Measurements from ENCODE around the gene CPT2. TPM values are rescaled to one million over a fixed set of nuclear protein-coding genes. Genes with fewer than 3 reads are reported as not detected.

CPT2 gene
- total RNA-seq, 4 donors from 2014 or later, result 11.4 to 19.1 (median 16.0) TPM

GRCh38 chr1:53219711-53220110 is 23.1 kb downstream of the CPT2 start:
- intact Hi-C loops (cut with DNase I), result no loop called here
- peaks cover 8 to 41% (median 36%) of the 10 kb centered on the region in 4 donors for H3K36me3 ChIP-seq
- peaks cover 15 to 28% (median 19%) of the 10 kb centered on the region in 4 donors for H3K4me1 ChIP-seq
- WGBS, result 26% methylated on average over 8 of the region's 8 CpGs
- TF ChIP-seq POLR2AphosphoS5 (IDR thresholded peaks at IDR 0.05), result no peak
- TF ChIP-seq POLR2A (IDR thresholded peaks at IDR 0.05; ENCODE audit: low read depth), result no peak
- no peak for TF ChIP-seq CTCF (IDR thresholded peaks at IDR 0.05)
- no peak for TF ChIP-seq EP300 (IDR thresholded peaks at IDR 0.05)
- H3K4me3 ChIP-seq, result peak overlapping the region; percentile 71 to 98 (median 84)
- peak overlapping the region; percentile 93 to 98 (median 98) for H3K27ac ChIP-seq (replicated peaks in 1 of 4)
- no peaks in the 10 kb centered on the region for H3K27me3 ChIP-seq
- no peak for DNase-seq (ENCODE audit: extremely low spot score)
- no peaks in the 10 kb centered on the region for H3K9me3 ChIP-seq

DNA sequence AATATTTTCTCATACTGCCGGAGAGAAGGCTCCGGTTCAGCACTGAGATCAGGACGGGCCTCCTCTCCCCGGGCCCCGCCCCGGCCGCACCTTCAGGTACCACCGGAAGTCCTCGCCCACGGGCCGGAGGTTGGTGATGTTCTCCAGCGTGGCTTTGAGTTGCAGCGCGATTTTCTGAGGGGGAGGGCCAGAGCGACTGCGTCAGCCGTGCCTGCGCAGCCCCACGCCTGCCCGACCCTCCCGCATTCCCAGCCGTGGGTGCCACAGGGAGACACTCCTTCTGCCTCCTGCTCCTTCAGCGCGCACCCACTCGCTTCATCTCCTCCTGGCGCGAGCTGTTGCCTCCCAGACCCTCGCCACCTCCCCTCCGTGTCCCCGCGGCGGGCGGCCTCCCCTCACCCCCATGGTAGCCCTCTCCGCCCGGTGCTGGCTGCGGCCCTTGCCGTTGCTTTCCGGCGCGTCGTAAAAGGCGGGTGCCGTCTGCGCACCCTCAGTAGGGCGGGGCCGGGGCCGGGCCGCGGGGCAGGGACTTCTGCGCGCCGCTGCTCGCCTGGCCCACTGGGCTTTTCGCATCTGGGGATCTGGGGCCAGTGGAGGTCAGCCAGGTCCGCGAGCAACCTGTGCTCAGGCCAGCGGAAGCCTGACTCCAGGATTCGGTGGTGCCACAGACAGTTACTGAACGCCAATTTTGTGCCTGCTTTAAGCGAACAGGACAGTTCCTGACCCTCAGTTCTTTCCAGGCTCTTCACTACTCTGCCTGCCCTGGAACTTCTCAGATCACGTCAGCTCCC is 23.7 kb downstream of the CPT2 start, which contains the start of gene CZIB:
Gene CZIB, minus strand, starts transcription at position 464 of the 791 bp plus-strand sequence. Its CDS starts 59 bp downstream, at position 405.
- H3K9me3 ChIP-seq, result no peaks in the 10 kb centered on the region
- H3K36me3 ChIP-seq, result peaks cover 3 to 35% (median 30%) of the 10 kb centered on the region in 4 donors
- intact Hi-C loops (cut with DNase I), result no loop called here
- H3K4me3 ChIP-seq, result peak within 1 kb of the TSS; percentile 71 to 98 (median 84)
- 0% methylated on average over 29 of the region's 61 CpGs for WGBS
- TF ChIP-seq EP300 (IDR thresholded peaks at IDR 0.05) (no peak), POLR2AphosphoS5 (IDR thresholded peaks at IDR 0.05) (peak; percentile 96 to 98), POLR2A (IDR thresholded peaks at IDR 0.05; ENCODE audit: low read depth) (peak; percentile 91)
- DNase-seq (ENCODE audit: extremely low spot score), result peak; percentile 96
- peaks cover 15 to 28% (median 19%) of the 10 kb centered on the region in 4 donors for H3K4me1 ChIP-seq
- H3K27ac ChIP-seq (replicated peaks in 1 of 4), result peak within 1 kb of the TSS; percentile 93 to 98 (median 98)
- H3K27me3 ChIP-seq, result no peaks in the 10 kb centered on the region

DNA sequence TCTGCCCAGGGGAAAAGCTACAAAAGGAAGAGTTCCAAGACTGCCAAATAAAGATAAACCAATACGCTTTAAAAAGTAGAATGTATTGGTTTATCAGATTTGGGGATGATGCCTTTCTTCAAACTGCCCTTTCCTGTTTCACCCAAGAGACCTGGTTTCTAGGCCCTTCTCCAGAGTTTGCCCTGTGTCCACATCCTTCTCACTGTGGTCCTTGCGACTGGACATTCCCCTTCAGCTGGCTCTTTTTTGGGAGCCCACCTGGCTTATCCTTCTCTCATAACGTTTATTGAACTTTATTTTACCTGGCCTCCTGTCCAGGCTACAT is 24.3 kb downstream of the CPT2 start:
- H3K4me1 ChIP-seq, result peaks cover 15 to 28% (median 19%) of the 10 kb centered on the region in 4 donors
- TF ChIP-seq POLR2AphosphoS5 (IDR thresholded peaks at IDR 0.05), result no peak
- no peak for TF ChIP-seq EP300 (IDR thresholded peaks at IDR 0.05)
- TF ChIP-seq CTCF (IDR thresholded peaks at IDR 0.05), result no peak
- no peak for TF ChIP-seq POLR2A (IDR thresholded peaks at IDR 0.05; ENCODE audit: low read depth)
- peaks cover under 1 to 33% (median 25%) of the 10 kb centered on the region in 4 donors for H3K36me3 ChIP-seq
- intact Hi-C loops (cut with DNase I), result no loop called here
- no peak for DNase-seq (ENCODE audit: extremely low spot score)
- no peaks in the 10 kb centered on the region for H3K27me3 ChIP-seq
- no peaks in the 10 kb centered on the region for H3K9me3 ChIP-seq
- H3K4me3 ChIP-seq, result peak overlapping the region; percentile 71 to 98 (median 84)
- peak overlapping the region; percentile 93 to 98 (median 98) for H3K27ac ChIP-seq (replicated peaks in 1 of 4)
- WGBS, result 37% methylated on average over 3 of the region's 3 CpGs

GRCh38 chr1:53237638-53238037 is 41.0 kb downstream of the CPT2 start:
- TF ChIP-seq EP300 (IDR thresholded peaks at IDR 0.05), result no peak
- TF ChIP-seq POLR2AphosphoS5 (IDR thresholded peaks at IDR 0.05), result no peak
- TF ChIP-seq POLR2A (IDR thresholded peaks at IDR 0.05; ENCODE audit: low read depth), result no peak
- TF ChIP-seq CTCF (IDR thresholded peaks at IDR 0.05), result no peak
- H3K4me1 ChIP-seq, result peaks cover 18 to 34% (median 30%) of the 10 kb centered on the region in 4 donors
- intact Hi-C loops (cut with DNase I), result no loop called here
- peak overlapping the region; percentile 78 to 84 (median 80) for H3K27ac ChIP-seq (replicated peaks in 1 of 4)
- peak overlapping the region; percentile 79 to 98 (median 94) for H3K4me3 ChIP-seq
- H3K36me3 ChIP-seq, result peaks cover 20 to 39% (median 34%) of the 10 kb centered on the region in 4 donors
- H3K9me3 ChIP-seq, result no peaks in the 10 kb centered on the region
- H3K27me3 ChIP-seq, result no peaks in the 10 kb centered on the region
- WGBS, result 32% methylated on average over 8 of the region's 8 CpGs
- DNase-seq (ENCODE audit: extremely low spot score), result no peak
